ENCODE results near the gene INSM1.

Gene INSM1

DNA sequence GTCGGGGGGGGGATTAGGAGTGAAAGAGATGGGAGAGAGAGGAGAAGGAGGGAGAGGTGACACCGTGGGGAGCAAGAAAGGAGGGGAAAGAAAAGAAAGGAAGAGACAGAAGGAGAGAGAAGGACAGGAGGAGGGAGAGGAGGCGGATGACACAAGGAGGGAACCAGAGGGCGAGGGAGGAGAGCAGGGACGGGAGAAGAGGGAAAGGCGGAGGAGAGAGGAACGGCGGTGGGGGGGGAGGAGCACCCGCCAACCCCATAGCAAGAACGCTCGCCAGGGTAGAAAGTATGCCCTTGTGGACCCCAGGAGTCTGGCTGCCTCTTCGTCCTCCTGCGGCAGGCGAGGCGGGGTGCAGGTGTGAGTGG is 4.5 kb upstream of the INSM1 start:
- Histone ChIP-seq H3K4me3 (no peak overlapping the region), H3K9me3 (no peaks in the 10 kb centered on the region), H3K27me3 (peaks cover 0 to 68% of the 10 kb centered on the region in 2 donors), H3K27ac (no peak overlapping the region), H3K36me3 (no peaks in the 10 kb centered on the region), H3K4me1 (peaks cover 0 to 36% (median 14%) of the 10 kb centered on the region in 4 donors)
- intact Hi-C loops (cut with DNase I; ENCODE audit: low total_unique reads) = no loop called here
- TF ChIP-seq, protein P1, sequence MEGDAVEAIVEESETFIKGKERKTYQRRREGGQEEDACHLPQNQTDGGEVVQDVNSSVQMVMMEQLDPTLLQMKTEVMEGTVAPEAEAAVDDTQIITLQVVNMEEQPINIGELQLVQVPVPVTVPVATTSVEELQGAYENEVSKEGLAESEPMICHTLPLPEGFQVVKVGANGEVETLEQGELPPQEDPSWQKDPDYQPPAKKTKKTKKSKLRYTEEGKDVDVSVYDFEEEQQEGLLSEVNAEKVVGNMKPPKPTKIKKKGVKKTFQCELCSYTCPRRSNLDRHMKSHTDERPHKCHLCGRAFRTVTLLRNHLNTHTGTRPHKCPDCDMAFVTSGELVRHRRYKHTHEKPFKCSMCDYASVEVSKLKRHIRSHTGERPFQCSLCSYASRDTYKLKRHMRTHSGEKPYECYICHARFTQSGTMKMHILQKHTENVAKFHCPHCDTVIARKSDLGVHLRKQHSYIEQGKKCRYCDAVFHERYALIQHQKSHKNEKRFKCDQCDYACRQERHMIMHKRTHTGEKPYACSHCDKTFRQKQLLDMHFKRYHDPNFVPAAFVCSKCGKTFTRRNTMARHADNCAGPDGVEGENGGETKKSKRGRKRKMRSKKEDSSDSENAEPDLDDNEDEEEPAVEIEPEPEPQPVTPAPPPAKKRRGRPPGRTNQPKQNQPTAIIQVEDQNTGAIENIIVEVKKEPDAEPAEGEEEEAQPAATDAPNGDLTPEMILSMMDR (IDR thresholded peaks at IDR 0.05) = no peak
- no peak for DNase-seq

DNA sequence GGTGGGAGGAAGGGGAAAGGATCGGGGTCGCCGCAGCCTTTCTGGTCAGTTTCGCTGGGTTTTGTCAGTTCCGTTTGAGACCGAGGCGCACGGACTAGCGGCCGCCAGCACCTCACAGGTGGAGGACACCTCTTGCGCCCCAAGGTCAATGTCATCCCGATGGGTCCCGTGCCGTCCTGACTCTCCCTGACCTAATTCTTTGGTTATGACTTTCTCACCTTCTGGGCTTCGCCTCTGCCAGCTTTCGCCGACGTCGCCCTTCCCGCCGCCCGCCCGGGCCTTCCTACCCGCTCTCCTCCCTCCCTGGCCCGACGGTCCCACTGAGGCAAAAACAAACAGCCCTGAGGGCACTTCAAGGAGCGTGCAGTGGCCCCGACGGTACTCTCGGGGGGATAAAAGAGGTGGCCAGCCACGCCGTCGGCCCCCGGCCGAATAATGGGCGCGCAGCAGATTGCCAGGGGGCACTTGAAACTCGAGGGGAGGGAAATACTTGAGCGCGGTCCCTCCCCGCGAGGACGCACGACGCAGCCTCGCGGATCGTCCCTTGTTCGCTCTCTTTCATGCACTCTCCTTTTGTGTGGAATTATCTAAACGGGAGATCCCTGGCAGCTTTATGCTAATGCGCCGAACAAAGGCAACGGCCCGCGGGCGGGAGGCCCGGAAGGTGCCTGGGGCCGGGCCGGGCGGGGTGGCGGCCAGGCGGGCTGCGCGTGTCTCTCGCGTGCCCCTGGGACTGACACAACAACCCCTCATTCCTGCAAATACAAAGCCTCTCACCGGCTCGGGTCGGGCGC is 3.9 kb upstream of the INSM1 start:
- TF ChIP-seq, protein P1 (IDR thresholded peaks at IDR 0.05) = no peak
- intact Hi-C loops (cut with DNase I; ENCODE audit: low total_unique reads) = no loop called here
- Histone ChIP-seq H3K36me3 (no peaks in the 10 kb centered on the region), H3K27ac (no peak overlapping the region), H3K27me3 (peaks cover 0 to 74% of the 10 kb centered on the region in 2 donors), H3K9me3 (no peaks in the 10 kb centered on the region), H3K4me3 (no peak overlapping the region), H3K4me1 (peaks cover 0 to 42% (median 19%) of the 10 kb centered on the region in 4 donors)
- no peak for DNase-seq

DNA sequence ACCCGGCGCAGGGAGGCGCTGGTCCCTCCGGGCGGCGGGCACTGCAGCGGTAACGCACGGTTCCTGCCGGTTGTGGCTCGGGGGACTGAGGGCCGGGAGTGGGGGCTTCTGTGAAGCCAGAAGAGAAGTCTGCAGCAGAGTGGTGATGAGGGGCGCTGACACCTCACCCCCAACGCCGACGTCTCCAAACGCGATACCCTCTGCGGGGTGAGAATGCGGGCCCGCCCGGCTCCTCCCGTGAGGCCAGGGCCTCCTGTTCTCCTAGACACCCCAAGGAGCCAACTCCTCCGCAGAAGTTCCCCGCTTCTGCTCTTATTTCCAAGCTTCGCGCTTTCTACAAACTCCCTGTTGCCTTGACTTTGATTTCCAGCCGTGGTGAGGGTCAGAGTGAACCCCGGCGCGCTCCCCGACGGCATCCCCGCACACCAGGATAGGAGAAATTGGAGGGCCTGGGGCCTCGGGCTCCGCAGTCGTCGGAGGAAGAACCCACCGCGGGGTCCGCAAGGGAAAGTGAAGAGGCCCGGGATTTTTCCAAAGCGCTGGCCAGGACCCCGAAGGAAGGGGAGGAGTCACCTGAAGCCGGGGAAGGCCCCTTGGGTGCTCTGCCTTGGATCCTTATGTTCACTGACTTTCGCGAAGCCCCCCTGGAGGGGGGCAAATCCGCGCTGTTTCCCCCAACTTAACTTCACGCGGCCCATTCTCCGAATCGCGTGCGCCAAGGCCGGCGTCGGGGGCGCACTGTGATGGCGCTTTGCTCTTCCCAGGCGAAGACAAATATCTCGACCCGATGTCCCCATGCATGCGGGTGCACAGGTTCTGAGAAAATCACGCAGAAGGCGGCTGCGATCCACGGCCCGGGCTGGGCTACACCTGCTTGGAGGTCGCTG is 3.1 kb upstream of the INSM1 start:
- Histone ChIP-seq H3K9me3 (no peaks in the 10 kb centered on the region), H3K27ac (no peak overlapping the region), H3K4me3 (no peak overlapping the region), H3K4me1 (peaks cover 0 to 50% (median 27%) of the 10 kb centered on the region in 4 donors), H3K36me3 (no peaks in the 10 kb centered on the region), H3K27me3 (peaks cover 0 to 82% of the 10 kb centered on the region in 2 donors)
- TF ChIP-seq, protein P1 (IDR thresholded peaks at IDR 0.05) = no peak
- intact Hi-C loops (cut with DNase I; ENCODE audit: low total_unique reads) = no loop called here
- DNase-seq = no peak

DNA sequence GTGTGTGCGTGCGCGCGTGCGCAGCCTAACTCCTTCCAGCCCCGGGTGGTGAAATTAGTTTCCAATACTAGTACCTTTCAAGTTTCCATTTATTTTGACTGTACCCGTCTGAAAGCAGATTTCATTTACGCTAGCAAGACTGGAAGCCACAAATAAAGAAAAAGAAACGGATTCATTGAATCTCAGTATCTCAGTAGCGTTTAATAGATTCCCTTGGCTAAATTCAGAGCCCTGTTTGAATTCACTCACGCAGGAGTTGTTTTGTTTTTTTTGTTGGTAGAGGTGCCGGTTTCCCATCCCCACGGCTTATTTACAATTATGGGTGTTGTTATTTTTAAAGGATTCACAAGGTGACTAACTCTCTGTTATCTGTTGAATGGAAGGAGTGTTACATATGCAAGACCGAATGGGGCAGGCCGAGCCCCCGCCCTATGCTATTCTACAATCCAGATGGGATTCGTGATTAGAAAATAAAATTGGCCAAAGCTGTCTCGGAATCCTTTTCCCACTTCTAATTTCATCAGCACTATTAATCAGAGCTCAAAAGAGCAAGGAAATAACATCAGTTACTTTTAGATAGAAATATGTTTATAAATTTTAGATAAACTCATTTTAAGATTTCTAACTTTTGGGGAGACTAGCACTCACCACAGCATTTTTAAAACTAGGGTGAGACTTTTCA is 2.3 kb upstream of the INSM1 start:
- peaks cover 0 to 86% of the 10 kb centered on the region in 2 donors for H3K27me3 ChIP-seq
- intact Hi-C loops (cut with DNase I; ENCODE audit: low total_unique reads) = no loop called here
- no peak for DNase-seq
- no peak overlapping the region for H3K4me3 ChIP-seq
- H3K4me1 ChIP-seq = peaks cover 0 to 52% (median 28%) of the 10 kb centered on the region in 4 donors
- TF ChIP-seq, protein P1 (IDR thresholded peaks at IDR 0.05) = no peak
- H3K36me3 ChIP-seq = no peaks in the 10 kb centered on the region
- H3K9me3 ChIP-seq = no peaks in the 10 kb centered on the region
- H3K27ac ChIP-seq = no peak overlapping the region

DNA sequence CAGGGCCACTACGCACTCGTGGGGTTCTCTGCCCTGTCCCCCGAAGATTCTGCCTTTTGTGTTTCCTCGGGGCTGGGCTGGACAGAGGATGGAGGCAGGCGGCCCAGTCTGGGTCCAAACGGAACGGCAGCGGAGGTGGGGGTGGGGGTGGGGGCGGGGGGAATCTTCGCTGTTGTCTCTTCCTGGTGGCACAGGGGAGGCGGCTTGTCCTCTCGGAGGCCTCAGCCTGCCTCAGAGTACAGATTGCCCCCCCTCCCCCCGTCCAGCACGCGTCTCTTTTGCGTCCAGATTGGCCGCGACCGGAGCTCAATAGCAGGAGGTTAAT is 1.4 kb upstream of the INSM1 start:
- Histone ChIP-seq H3K4me1 (peaks cover 0 to 52% (median 28%) of the 10 kb centered on the region in 4 donors), H3K27me3 (peaks cover 0 to 90% of the 10 kb centered on the region in 2 donors), H3K27ac (no peak overlapping the region), H3K9me3 (no peaks in the 10 kb centered on the region), H3K36me3 (no peaks in the 10 kb centered on the region), H3K4me3 (no peak overlapping the region)
- no peak for DNase-seq
- intact Hi-C loops (cut with DNase I; ENCODE audit: low total_unique reads) = no loop called here
- TF ChIP-seq, protein P1 (IDR thresholded peaks at IDR 0.05) = no peak

All from tibial artery (tissue), 4 donors.